ENCODE measurements around the gene GLS.
"Not testable (repeated sequence)": the region's sequence is repeated elsewhere in the genome, so short reads cannot be mapped to it uniquely, and the experiment has no call there.

Gene GLS

DNA sequence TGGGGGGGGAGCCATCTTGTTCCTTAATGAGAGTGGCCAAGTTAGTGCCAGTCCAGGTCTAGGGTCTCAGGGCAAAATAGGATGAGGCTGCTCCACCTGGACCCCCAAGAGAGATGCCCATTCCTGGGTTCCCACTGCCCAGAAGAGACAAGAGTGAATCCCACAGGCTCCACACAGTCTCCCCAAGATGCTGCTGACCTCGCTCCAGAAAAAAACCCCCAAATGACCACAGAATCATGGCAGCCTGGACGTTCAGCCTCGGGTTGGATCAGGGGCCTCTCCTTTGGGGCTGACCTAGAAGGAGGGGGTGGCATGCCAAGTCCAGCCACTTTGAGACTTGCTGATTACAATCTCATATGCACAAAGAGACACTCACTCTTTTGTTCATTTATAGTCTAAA, 108.3 kb downstream of the GLS start:
- no peak for DNase-seq (ENCODE audit: low read depth, low spot score)

DNA sequence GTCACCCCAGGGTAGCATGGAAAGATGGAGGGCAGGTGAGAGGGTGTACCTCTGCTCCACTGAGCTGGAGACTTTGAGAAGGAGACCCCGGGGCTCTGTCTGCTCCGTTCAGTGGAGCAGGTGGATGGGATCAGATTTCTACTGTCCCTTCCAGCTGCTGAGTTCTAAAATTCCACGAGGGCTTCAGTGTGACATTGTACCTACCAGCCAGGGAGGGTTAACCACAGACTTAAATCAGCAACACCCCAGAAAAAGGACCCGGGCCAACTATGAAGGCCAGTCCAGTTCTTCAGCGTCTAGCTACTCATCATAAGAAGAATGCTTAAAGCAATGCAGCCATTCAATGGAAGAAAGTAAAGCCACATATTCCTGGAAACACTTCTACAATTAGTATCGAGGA, 109.5 kb downstream of the GLS start:
- no peak for DNase-seq (ENCODE audit: low read depth, low spot score)

DNA sequence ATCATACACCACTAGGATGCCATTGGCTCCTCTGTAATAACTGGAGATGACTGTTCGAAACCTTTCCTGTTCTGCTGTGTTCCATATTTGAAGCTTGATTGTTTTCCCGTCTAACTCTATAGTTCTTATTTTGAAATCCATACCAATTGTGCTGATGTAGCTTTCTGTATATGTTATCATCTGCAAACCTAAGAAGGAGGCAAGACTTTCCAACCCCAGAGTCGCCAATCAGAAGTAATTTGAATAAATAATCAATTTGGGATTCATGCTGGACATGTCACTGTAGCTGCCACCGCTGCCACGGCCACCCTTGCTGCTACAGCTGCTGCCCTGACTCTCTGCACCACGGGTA, 112.6 kb downstream of the GLS start:
- DNase-seq (ENCODE audit: low read depth, low spot score) = no peak

DNA sequence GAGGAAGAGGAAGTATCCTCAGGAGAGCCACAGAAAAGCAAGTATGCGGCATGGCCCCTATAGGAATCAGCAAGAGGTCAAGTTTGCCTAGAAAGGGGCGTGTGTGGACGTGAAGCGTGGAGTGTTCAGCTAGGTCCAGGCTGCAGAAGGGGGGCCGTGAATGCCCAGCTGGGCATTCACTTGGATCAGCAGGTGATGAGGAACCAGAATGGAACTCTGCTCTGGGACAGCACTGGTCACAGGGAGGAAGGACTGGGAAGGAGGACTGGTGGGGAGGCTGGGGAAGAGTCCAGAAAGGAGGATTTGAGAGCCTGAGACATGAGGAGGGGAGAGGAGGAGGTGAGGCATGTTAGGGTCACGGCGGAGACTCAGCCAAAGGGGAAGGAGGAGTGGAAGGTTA, 113.5 kb downstream of the GLS start:
- no peak for DNase-seq (ENCODE audit: low read depth, low spot score)

DNA sequence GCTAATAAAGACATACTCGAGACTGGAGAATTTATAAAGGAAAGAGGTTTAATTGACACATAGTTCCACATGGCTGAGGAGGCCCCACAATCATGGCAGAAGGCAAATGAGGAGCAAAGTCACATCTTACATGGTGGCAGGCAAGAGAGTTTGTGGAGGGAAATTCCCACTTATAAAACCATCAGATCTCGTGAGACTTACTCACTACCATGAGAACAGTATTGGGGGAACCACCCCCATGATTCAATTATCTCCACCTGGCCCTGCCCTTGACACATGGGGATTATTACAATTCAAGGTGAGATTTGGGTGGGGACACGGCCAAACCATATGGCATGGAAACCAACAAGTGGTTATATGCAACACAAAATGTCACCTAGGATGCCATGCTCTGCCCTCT, 114.7 kb downstream of the GLS start:
- not testable (repeated sequence) for DNase-seq (ENCODE audit: low read depth, low spot score)

DNA sequence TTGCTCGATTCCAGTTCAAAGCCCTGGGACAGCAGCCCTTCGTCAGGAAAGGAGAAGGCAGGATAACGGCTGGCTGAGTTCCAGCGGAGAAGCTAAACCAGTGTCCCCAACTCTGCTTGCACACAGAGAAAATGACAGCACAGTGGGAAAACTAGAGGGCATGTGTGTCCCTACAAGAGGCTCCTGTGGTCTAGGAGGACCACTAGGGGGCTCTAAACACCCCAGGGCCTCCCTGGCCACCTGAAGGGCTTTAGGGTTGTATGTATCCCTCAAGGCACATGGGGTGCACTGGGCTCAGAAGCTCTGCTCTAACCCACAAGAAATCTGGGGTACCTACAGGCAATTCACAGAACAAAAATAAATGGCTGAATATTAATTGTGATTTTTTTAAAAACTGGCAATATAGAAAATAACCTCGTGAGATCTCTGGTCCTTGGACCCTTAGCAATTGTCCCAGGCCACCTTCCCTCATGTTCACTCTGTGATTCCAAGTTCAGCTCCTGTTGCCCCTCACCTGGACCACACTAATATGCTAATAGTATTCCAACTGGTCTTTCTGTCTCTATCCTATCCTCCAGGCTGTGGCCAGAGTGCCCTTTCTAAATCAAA, 115.8 kb downstream of the GLS start:
- DNase-seq (ENCODE audit: low read depth, low spot score) = no peak

DNA sequence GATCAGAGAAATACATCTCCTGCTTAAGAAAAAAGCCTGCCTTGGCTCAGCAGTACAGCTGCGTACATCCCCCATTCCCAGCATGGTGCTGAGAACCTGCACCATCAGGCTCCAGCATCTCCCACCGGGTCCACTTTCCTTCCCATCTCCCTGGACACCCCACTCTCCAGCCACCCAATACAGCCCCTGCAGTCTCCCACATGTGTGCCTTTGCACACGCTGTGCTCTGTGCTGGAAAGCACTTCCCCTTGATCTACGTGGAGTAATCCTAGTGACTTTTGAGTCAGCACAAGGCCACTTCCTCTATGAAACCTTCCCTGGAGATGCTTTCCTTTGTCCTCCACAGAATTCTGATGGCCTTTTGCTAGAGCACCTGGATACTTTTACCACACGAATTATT, 116.3 kb downstream of the GLS start:
- DNase-seq (ENCODE audit: low read depth, low spot score) = no peak

DNA sequence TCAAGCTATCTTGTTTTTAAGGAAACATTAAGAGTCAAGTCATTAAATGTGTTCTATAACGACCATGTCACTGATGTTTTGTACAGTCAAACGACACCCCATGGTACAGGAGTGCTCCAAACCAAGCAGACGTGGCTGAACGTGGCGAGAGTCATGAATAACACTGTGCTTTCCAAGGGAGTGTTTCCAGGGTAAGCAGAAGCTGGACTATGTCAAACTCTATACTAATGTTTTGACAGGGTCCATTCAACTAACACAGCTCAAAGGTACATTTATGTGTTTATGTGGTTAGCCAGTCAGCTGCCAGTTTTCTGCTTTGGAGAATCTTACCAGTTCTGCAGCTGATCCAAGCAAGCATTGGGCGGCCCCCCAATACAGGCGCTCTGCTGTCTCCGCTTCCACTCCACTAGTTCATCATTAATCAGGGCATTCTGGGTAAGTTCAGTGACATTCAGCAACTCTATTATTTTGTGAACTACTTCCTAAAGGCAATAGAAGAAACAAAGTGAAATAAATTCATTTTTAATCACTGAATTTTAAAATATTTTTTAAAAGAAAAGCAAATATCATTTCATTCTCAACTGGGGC, 117.0 kb downstream of the GLS start:
- no peak for DNase-seq (ENCODE audit: low read depth, low spot score)

DNA sequence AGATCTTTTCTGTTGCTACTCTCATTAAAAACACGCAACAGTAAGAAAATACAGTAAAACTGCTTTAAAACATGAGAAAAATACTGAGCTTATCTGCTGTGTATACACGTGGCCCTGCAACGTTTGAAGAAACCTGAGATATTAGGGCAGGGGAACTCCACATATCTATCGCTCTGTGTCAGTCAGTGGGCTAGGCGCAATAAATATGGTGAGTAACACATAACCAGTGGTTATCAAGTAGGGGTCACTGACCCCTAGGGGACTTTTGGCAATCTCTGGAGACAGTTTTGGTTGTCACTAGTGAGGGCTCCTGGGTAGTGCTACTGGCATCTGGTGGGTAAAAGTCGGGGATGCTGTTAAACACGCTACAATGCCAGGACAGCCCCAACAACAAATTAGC, 118.4 kb downstream of the GLS start:
- DNase-seq (ENCODE audit: low read depth, low spot score) = no peak

DNA sequence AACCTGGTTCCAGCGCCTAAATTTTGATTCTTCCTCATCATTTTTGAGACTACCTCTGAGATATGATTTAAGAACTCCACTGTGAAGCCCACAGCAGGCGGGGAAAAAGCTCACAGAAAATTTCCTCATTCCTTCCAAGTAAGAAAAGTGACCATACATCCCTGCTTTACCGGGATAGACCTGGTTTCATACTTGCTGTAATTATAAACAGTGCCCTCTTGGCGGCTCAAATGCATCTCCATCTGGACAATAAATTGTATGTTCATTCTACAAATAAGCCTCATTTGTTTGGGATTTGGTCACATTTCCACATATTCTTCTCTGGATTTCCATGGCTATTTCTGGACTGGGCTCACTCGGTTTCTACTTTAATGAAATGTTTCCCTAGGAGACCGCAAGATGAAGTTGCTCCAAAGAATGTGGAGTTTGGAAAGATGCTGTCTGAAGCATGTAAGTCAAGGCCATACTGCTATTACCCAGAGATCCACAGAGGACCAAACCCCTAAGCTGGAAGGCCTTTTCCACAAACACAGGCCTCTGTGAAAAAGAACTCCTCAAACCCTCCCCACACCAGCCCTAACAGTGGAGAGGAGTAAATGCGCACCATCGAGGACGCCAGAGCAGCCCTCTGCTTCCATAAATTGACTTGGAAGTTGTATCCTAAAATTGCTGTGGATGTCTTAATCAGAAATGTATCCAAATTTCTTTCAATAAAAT, 119.5 kb downstream of the GLS start:
- no peak for DNase-seq (ENCODE audit: low read depth, low spot score)

DNA sequence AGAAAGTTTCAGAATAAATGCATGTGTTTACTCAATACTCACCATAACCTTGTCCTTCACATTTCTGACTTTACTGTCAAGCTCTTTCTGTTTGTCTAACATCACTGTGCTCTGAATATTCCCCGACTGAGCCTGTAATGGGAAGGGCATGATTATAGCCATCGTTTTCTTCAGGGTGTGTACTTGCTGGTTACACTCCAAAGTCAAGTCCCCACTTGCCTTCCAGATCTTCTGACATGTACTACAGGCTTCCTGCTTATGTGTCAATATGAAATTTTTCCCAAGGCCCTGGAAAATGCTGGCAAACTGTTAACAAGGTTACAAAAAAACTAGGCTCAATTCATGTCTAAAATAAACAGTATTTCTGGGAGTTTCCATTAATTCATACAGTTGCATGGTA, 120.4 kb downstream of the GLS start:
- DNase-seq (ENCODE audit: low read depth, low spot score) = no peak

DNA sequence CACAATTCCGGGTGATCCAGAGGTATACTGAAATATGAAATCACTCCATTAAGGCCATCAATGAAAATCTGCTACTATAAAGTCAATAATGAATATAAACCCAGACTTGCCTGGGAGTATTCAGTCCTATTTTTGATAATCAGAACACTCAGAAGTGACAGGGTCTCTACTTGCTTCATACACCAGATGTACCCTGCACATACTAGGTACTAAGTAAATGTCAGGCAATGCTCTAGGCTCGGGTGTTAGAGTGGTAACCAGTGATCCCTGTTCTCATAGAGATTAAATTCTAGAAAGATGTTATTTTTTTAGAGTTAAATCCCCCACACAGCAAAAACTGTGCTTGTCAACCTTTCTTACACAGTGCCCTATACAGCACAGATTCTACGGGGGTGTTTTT, 121.0 kb downstream of the GLS start:
- DNase-seq (ENCODE audit: low read depth, low spot score) = no peak

DNA sequence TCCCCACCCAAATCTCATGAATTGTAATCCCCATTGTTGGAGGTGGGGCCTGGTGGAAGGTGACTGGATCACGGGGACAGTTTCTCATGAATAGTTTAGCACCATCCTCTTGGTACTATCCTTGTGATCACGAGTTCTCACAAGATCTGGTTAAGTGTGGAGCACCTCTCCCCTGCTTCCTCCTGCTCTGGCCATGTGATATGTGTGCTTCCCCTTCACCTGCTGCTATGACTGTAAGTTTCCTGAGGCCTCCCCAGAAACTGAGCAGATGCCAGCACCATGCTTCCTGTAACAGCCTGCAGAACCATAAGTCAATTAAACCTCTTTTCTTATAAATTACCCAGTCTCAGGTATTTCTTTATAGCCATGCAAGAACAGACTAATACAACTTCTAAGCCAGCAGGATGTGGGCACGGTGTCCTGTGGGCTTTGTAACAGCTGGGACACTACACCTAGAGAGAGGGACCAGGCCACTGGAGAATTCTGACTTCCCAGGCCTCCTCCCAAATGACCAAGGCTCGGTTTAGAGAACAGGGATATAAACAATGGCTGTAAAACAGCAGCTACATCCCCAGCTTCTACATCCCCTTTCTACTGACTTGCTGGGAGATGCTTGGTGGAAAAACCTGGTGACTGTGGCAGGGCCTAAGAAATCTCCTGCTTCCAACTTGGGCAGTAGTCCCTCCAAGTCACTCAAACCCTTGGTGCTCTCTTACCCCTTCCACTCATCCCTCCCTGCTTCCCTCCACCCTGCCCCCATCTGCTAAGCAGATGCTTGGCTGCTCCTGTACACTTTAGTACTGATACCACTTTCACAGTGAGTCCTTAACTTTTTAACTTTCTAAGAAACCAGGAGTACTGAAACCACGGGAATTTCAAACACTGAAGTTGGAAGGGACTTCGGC, 123.0 kb downstream of the GLS start:
- no peak for DNase-seq (ENCODE audit: low read depth, low spot score)

DNA sequence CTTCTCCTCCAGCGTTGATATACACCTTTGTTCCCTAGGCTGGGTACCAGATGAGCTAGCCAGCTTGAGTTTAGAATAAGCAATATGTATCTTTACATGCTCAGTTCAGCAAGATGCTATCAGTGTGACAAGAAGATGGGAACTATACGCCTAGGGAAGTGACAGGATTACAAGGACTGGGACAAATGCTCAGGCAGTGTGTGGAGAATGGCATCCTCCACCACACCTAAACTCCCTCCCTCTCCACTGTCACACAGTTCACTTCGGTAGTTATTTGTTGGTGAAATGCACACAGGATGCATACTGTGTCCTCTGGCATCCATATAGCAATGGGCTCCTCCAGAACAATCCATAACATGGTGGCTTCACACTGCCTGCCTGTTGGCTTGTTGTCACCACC, 125.7 kb downstream of the GLS start:
- DNase-seq (ENCODE audit: low read depth, low spot score) = no peak

DNA sequence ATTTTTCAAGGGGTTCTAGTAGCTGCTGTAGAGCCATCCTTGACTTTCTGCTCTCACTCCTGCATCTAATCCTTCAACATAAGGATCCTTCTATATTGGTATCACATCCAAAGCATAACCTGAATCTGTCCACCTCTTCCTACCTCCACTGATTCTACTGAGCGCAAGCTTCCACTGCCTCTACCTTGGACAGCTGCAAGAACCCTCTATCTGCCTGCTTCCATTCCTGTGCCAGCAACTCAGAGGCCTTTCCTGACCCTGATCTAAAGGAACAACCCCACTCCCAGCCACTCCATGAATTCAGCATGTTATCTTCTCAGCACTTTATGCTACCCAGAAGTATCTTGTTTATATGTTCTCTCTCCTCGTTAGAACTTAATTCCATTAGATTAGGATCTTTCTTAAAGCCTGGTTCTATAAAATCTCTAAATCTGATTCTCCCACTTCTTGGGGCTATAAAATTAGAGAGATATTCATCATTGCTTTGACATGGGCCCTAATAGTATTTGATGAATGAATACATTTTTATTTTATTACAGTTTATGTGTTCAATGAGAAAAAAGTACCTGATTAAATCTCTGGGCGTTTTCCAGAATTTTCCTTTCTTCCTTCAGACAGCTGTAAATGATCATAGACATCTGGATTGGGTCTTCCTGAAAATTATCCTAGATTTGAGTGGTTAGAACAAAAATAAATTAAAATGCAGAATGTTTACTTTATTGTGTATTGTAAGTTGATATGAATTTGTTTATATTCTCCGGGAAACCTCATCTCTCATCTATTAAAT, 126.6 kb downstream of the GLS start:
- DNase-seq (ENCODE audit: low read depth, low spot score) = no peak

DNA sequence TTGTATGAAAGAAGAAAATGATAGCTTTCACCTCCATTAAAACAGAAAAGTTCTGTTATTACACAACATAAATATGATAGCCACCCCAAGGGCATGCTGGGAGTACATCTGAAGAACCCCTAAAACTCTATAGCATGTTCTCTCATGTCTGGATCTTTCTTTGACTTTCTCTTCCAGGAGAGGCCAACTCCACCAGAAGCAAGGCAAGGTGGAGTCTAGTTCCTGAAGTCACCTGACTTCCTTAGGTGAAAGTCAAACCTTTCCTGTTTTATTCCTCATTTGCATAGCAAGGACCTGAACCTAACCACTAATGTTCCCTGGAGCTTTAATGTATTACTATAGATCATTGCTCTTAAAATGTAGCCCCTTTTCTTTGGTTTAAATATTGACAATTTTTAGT, 127.7 kb downstream of the GLS start:
- no peak for DNase-seq (ENCODE audit: low read depth, low spot score)

DNA sequence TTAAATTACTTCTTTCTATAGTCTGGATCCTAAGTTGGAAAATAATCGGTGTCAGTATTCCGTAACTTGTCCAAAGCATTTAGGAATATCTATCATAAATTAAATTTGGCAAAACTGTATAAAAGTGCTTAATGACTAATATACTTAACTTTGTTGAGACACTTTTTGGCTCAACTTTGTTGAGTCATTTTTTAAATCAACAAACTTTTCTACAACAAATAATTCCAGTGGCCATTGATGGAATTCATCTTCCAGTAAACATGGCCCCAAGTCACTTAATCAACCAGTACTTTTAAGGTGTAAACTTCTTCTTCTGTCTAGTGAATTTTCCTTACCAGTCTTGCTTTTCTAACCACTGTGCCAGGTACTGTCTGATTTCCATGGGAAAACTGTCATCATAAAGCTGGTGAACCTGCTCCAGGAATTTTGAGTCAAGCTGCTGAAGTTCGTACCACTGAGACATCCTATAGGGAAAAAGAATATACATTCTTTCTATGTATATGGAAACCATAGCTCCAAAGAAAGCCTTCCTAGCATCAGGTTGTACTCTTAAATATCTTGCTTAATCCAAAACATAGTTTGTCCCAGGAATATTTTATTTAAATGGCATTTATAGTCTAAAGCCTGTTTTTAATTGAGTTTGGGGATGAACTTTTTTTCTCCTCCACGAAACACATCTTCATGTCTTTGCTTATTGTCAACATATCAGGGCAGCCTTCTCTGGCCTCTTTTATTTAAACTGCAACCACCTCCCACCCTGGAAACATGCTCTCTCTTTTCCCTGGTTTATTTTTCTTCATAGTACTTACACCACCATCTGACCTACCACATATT, 129.1 kb downstream of the GLS start:
- DNase-seq (ENCODE audit: low read depth, low spot score) = no peak

DNA sequence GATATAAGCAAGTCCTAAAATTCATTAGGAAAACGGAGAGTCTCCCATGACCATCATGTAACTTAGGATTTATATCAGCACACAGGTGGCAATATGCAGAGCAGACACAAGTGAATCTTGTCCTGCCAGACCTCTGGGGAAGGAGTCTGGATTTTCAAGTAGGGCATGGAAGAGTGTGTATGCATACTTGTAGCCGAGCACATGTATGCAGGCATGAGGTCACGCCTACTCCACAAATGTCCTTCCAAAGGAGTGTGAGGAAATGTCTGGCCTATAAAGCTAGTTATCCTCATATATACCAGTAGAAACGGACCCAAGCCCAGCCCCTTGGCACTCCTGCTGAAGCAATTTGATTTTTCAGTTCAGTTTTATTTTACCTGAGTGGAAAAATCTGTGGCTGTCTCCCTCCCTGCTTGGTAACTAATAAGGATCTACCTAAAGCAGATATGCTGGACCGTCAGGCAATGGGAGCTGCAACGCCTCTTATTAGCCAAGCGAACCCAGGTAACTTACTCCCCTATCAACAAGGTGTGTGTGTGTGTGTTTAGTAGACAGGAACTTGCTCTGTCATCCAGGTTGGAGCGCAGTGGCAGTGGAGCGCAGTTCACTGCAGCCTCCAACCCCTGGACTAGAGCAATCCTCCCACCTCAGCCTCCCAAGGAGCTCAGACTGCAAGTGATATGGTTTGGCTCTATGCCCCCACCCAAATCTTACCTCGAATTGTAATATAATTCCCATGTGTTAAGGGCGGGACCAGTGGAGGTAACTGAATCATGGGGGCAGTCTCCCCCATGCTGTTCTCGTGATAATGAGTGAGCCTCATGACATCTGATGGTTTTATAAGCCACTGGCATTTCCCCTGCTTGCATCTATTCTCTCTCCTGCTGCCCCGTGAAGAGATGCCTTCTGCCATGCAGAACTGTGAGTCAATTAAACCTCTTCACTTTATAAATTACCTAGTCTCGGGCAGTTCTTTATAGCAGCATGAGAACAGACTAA, 130.6 kb downstream of the GLS start:
- DNase-seq (ENCODE audit: low read depth, low spot score) = no peak

DNA sequence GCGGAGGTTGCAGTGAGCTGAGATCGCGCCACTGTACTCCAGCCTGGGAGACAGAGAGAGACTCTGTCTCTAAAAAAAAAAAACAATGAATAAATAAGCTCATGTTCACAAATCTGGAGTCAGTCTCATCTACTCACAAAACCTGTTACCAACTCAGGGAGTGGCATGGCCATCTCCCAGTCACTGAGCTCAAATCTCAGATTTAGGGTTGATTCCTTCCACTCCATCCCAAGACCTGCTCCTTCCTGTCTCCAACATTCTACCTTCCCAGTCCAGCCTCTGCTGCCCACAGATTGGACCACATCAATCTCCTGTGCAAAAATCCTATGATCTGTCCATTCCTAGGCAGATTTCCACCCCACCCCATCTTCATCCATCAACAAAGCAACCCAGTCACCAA, 131.7 kb downstream of the GLS start:
- no peak for DNase-seq (ENCODE audit: low read depth, low spot score)

Data from brain pericyte (primary cell).